Measurements from ENCODE around the gene RFT1.

DNA sequence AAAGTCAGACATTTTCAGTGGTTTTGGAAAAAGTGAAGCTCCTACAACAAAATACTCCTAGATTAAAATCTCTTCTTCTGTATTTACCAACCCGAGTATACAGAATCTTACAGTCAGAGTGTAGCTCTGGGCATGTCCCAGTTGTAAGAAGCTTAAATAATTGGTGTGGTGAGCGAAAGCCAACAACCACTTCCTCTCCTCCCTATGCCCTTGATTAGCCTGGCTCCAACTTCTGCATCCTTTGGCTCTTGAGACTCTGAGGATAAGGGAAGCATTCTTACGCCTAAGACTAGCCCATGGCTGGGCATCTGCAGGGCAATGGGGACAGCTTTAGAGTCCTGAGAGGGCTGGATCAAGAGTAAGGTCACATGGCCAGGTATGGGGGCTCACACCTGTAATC, 25.5 kb downstream of the RFT1 start:
- TF ChIP-seq EZH2 (IDR thresholded peaks at IDR 0.05; ENCODE audit: borderline replicate concordance, low read length) = no peak
- TF ChIP-seq, protein P1, sequence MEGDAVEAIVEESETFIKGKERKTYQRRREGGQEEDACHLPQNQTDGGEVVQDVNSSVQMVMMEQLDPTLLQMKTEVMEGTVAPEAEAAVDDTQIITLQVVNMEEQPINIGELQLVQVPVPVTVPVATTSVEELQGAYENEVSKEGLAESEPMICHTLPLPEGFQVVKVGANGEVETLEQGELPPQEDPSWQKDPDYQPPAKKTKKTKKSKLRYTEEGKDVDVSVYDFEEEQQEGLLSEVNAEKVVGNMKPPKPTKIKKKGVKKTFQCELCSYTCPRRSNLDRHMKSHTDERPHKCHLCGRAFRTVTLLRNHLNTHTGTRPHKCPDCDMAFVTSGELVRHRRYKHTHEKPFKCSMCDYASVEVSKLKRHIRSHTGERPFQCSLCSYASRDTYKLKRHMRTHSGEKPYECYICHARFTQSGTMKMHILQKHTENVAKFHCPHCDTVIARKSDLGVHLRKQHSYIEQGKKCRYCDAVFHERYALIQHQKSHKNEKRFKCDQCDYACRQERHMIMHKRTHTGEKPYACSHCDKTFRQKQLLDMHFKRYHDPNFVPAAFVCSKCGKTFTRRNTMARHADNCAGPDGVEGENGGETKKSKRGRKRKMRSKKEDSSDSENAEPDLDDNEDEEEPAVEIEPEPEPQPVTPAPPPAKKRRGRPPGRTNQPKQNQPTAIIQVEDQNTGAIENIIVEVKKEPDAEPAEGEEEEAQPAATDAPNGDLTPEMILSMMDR (conservative IDR thresholded peaks at IDR 0.05 in 1 of 2, IDR thresholded peaks at IDR 0.05 in 1 of 2; ENCODE audit: extremely low read depth in 1 of 2, insufficient read depth in 1 of 2, low read depth in 1 of 2, low read length in 2 of 2) = no peak

Data from mammary epithelial cell (primary cell).